ENCODE data around the gene SECISBP2L.

The SECISBP2L gene

GRCh38 chr15:49063402-49064280, 17.4 kb upstream of the SECISBP2L start:
- TF ChIP-seq, protein P1, sequence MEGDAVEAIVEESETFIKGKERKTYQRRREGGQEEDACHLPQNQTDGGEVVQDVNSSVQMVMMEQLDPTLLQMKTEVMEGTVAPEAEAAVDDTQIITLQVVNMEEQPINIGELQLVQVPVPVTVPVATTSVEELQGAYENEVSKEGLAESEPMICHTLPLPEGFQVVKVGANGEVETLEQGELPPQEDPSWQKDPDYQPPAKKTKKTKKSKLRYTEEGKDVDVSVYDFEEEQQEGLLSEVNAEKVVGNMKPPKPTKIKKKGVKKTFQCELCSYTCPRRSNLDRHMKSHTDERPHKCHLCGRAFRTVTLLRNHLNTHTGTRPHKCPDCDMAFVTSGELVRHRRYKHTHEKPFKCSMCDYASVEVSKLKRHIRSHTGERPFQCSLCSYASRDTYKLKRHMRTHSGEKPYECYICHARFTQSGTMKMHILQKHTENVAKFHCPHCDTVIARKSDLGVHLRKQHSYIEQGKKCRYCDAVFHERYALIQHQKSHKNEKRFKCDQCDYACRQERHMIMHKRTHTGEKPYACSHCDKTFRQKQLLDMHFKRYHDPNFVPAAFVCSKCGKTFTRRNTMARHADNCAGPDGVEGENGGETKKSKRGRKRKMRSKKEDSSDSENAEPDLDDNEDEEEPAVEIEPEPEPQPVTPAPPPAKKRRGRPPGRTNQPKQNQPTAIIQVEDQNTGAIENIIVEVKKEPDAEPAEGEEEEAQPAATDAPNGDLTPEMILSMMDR (IDR thresholded peaks at IDR 0.05): no peak

- TF ChIP-seq, protein P1 (IDR thresholded peaks at IDR 0.05): no peak
Measured at GRCh38 chr15:49062900-49063299, 16.7 kb upstream of the SECISBP2L start.

DNA sequence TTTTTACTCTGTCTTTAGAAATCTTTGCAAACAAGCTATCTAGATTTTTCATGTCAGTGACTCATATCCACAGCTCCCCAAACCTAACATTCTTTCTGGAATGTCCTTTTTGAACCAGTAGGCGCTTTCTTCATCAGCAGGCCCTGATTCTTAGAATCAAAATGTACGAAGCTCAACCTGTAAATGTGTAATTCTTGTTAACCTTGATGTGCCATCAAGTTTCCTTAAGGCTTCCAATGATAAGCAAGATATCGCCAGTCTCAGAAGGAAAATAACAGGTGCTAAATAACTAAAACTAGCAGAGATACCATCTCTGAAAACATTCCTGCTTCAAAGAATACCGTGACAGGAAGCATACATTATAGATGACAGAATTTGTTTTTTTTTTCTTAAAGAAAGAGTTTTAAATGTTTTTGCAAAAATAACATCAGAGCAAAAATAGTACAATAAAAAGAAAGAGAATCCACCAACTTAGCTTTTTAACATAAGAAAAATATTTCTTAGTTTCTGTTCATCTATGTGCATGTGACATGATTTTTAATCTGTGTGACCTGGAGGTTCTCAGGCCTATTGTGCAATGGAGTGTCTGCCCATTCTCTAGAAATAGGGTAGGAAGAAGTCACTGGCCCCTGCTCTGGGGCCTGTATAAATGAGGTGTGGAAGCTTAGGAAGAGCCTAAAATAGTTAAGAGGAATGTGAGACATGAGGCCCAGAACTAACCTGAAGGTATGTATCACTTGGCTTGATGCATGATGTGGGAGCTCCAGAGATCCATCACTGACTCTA, 14.7 kb upstream of the SECISBP2L start:
- TF ChIP-seq, protein P1 (IDR thresholded peaks at IDR 0.05): no peak

- TF ChIP-seq, protein P1 (IDR thresholded peaks at IDR 0.05): no peak
Measured at GRCh38 chr15:49059491-49059890, 13.2 kb upstream of the SECISBP2L start.

DNA sequence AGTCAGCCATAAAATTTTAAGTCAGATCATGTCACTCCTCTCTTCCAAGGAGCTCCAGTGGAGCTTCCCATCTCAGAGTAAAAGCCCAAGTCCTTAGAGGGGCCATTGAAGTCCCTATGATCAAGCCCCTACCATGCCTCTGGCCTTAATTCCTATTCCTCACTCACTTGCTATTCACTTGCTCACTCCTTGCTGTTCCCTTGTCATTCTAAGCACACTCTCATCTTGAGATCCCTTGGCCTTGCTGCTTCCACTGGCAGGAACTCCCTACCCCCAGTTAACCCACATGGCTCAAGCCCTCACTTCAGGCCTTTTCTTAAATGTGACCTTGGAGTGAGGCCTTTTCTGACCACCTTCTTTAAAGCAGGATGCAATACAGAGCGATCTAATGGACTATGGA, 12.3 kb upstream of the SECISBP2L start:
- TF ChIP-seq, protein P1 (IDR thresholded peaks at IDR 0.05): no peak

- TF ChIP-seq, protein P1 (IDR thresholded peaks at IDR 0.05): no peak
Measured at GRCh38 chr15:49055630-49056029, 9.4 kb upstream of the SECISBP2L start.

GRCh38 chr15:49052662-49053061, 6.4 kb upstream of the SECISBP2L start:
- TF ChIP-seq, protein P1 (IDR thresholded peaks at IDR 0.05): no peak
